GM21390 (cell line): ENCODE data around the gene UMODL1.
"Not testable (repeated sequence)": the region's sequence is repeated elsewhere in the genome, so short reads cannot be mapped to it uniquely, and the experiment has no call there.

Source experiments
- ATAC-seq: cut with Tn5 transposase; IDR thresholded peaks from one replicate; pipeline ENCODE4 v1.9.1; 2021; ENCODE audit not compliant: unreplicated experiment

The UMODL1 gene

DNA sequence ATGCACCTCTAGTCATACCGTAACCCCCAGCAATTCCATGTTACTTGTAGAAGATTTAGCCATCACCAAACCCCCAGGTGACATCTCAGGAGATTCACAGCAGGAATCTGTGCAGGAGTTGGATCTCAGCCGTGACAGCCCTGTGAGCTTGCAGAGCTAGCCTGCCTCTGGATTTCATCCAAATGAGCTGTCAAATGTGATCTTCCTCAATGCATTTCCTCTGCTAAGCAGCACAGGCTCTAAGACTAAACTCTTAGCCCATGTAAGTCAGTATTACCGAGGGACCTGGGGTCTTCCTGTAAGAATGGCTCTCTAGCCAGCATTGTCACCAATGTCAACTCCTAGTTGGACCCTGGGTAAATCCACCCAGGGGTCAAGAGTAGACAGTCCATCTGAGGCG is 41.7 kb downstream of the UMODL1 start:
- no peak for ATAC-seq

- ATAC-seq, result no peak
Observed at GRCh38 chr21:42113926-42114409, 42.9 kb downstream of the UMODL1 start.

- ATAC-seq, result no peak
Observed at GRCh38 chr21:42114646-42115045, 43.5 kb downstream of the UMODL1 start.

DNA sequence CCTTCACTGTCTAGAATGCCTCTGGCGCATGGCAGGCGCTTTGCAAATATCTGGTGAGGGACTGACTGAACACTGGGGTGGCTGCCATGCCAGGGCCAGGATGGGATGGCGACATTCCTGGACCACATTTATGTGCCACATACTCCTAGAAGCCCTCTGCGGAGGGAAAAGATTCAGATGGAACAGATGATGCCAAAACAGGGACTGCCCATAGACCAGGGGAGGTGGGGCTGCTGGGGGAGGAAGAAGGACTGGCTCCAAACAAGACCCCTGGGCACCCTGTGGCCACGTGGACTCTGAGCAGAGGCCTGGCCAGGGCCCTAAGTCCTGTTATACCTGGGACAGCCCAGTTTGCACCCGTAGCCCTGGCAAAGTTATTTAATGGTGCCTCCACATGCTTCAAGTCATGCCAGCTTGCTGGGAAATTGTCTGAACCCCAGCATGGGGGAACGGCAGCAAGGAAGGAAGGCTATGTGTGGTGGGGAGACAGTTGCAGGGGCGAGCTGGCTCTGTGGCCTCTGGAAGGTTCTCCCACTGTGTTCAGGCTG is 44.1 kb downstream of the UMODL1 start:
- no peak for ATAC-seq

DNA sequence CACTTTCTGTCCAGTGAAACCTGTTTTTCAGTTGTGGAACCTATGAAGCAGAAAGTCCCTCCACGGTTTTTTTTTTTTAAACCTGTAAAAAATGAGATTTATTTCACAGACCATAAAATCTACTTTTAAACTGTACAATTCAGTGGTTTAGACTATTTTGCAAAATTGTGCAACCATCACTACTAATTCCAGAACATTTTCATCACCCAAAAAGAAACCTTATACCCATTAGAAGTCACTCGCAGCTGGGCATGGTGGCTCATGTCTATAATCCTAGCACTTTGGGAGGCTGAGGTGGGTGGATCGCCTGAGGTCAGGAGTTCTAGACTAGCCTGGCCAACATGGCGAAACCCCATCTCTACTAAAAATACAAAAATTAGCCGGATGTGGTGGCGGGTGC is 45.4 kb downstream of the UMODL1 start:
- not testable (repeated sequence) for ATAC-seq

DNA sequence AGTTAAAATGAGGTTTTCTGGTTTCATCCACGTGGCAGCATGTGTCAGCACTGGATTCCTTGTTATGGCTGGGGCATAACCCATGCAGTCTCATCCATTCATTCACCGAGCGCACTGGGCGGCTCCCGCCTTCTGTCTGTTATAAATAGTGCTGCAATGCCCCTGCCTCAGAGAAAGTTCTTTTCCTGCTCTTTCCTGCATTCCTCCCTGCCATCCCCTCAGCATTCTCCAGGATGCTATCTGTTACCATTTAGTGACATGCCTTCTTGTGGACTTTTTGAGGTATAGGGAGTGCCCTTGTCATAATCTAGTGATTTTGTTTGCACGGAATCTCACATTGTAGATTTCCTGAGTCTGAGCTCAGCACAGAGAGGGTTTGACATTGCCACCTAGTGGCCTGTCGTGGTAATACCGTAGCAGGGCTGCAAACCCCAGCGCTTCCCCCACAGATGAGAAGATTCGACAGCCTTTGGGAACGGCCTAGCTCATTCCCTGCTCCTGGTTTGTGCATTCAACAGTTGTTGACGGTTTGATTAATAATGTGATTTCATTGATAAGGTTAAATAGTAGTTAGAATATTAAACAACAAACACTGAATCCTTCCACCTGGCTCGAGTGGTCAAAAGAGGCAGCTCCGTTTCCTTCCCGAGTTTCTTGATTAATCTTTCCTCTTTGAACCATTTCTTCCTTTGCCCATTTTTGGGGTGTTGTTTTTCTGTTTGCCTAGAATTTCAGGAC is 46.3 kb downstream of the UMODL1 start:
- ATAC-seq, result no peak

- no peak for ATAC-seq
Observed at GRCh38 chr21:42117967-42118780, 47.1 kb downstream of the UMODL1 start.

DNA sequence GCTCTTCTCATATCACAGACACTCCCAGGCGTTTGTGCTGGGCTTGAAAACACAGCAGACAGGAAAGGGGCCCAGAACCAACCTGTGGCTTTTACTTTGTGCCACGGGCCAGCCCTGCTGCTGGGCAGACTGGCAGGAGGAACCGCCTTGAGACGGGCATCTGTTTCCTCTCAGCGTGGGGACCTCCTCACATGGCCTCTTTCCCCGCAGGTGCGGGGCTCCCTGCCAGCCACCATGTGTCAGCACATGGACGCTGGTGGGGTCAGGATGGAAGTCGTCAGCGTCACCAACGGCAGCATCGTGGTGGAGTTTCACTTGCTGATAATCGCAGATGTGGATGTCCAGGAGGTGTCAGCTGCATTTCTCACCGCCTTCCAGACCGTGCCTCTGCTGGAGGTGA is 47.8 kb downstream of the UMODL1 start:
- no peak for ATAC-seq

GRCh38 chr21:42120101-42120902 is 49.2 kb downstream of the UMODL1 start:
- peak; percentile 49 for ATAC-seq

- no peak for ATAC-seq
Observed at GRCh38 chr21:42120903-42121535, 49.9 kb downstream of the UMODL1 start.

DNA sequence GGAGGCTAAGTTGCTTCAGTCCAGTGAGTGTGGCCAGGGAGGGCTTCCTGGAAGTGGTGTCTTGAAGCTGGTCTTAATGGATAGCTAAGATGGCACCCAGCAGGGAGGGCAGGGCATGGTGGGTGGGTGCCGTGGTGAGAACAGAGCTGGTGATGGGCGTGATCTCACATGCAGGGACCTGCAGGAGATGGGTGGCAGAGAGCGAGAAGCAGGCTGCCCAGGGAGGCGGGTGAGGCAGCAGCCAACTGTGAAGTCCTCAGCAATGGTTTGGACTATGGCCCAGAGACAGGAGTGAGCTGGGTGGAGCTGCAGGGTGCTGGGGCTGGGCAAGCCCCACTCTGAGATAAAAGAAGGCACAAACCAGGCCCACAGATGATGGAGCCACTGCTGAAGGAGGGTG is 50.7 kb downstream of the UMODL1 start:
- no peak for ATAC-seq

DNA sequence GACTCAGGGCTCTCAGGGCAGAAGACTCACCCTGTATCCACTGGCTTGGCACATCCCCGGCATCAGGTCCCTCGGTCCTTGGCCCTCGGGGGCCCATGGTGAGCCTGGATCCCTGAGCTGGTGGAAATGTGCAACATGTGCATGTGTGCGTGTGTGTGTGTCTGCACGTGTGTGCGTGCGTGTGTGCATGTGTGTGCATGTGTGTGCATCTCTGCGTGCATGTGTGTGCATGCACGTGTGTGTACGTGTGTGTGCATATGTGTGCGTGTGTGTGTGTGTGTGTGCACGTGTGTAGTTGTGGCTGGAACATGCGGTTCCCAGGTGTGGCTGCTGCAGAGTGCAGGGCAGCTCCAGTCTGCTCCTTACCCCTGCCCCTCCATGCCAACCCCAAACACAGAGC is 51.3 kb downstream of the UMODL1 start:
- ATAC-seq, result no peak

- ATAC-seq, result no peak
Observed at GRCh38 chr21:42122808-42123207, 51.7 kb downstream of the UMODL1 start.

- ATAC-seq, result no peak
Observed at GRCh38 chr21:42123219-42123908, 52.2 kb downstream of the UMODL1 start.

DNA sequence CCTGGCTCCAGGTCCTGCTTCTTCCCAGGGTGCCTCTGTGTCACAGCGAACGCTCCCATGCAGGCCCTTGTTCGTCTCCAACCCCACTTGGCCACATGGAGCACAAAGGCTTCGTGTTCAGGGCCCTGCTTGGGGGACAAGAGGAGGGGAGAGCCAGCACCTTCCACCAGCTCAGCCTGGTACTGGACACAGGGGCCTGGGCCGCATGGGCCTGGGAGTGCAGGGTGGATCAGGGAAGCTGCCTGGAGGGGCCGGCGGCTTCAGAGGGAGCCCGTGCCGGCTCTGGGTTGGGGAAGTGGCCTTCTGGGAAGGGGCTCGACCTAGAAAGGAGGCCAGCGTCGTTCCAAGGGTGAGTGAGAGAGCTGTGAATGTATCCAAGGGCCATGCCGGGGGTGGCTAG is 53.0 kb downstream of the UMODL1 start:
- ATAC-seq, result no peak

DNA sequence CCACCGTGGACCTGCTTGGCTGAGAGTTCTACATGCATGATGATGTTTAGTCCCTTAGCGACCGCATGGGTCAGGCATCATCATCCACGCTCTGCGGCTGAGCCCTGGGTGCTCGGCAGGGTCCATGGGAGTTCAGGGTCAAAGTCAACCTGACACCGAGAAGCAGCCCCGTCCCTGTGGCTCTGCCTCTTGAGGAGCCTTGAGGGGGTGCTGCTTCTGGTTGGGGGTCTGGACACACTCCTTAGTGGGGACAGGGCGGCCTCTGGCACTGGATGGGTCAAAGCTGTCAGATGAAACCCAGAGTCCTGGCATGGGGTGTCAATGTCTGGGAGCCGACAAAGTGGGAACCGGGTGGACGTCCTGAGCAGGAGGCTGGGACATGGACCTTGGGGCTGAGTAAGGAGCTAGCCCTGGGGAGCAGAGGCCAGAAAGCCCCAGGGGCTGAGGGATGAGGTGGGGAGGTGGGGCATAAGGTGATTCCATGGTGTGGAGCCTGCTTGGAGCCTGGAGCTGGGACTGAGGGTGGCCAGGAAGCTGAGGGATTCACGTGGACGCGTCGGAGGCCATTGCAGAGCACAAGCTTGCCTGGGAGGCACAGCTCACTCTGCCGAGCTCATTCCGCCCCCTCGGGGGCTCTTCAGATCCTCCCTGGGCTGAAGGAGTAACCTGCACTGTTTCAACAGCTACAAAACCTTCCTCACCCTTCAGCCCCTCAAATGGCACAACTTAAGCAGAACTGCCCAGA is 53.9 kb downstream of the UMODL1 start:
- ATAC-seq, result no peak

- ATAC-seq, result no peak
Observed at GRCh38 chr21:42125571-42126544, 54.7 kb downstream of the UMODL1 start.
